Heart left ventricle (tissue), 13 donors: ENCODE results near the gene BICDL2.

Experiments used
- CTCF ChIP-seq, 12 donors: fragments of 200-600 bp; sonication (generic) in 4 of 12; IDR thresholded peaks; one replicate each; pipeline versions ENCODE4 v1.5.0 to v1.8.0; 2018 to 2022; ENCODE audit warnings: antibody characterized with exemption in 12 of 12, mild to moderate bottlenecking in 5 of 12
- POLR2A ChIP-seq, 2 donors: fragments of 450-650 bp; IDR thresholded peaks; one replicate each; pipeline ENCODE4 v1.6.1; 2017; ENCODE audit warnings: antibody characterized with exemption in 2 of 2, mild to moderate bottlenecking in 2 of 2, moderate library complexity in 2 of 2
- donor health status: ischemic (EF 13 %, LVEDD 7.1; RV severe dilation, severe dysfunction).
- donor health status: DM: no; HTN: yes; CAD: no.
- donor health status: DM: no; HTN: no; CAD: no.
- donor health status: ischemic (EF 25% LVEDD 6.9; RV normal size, moderate dysfunction).
- donor health status: ischemic (EF 25% LVEDD 5.7; RV mildly dilated, moderate dysfunction).
- donor health status: ischemic (EF 35%, LVEDD 5.7; RV mildly dilated, moderate dysfunction).
- donor health status: nonischemic (EF 11% LVEDD 7.7; RV severe dilation, severe dysfunction).
- donor health status: DM: yes; HTN: yes; CAD: no.
- donor health status: PGD.
- donor health status: ischemic (EF 29% LVEDD 5.4; RV normal size, mild dysfunction).
- donor health status: nonischemic (EF 23%, LVEDD 6.1; RV moderate dilation, normal function).

GRCh38 chr16:3076577-3076976, 39.8 kb upstream of the BICDL2 start:
- TF ChIP-seq POLR2A (IDR thresholded peaks at IDR 0.05) (no peak), CTCF (IDR thresholded peaks at IDR 0.05) (no peak)
